Right cardiac atrium (tissue), 5 donors: Measurements from ENCODE around the gene TNFRSF12A. TPM values are rescaled to one million over a fixed set of nuclear protein-coding genes. Genes with fewer than 3 reads are reported as not detected.

Experiments
- ATAC-seq, 2 donors: fragments of 200-7000 bp; cut with Tn5 transposase; one replicate each; pipeline versions ENCODE4 v1.8.0 to v1.9.1; 2020; ENCODE audit warnings: moderate library complexity in 2 of 2, mild to moderate bottlenecking in 1 of 2
- DNase-seq, 3 donors: peaks; one replicate each; pipeline ENCODE4 v3.0.0-alpha.2; 2020
- H3K27ac ChIP-seq: one replicate; pipeline ENCODE4 v1.5.1; 2013; ENCODE audit warnings: mild to moderate bottlenecking, low read length, control low read depth, moderate library complexity
- H3K27me3 ChIP-seq: one replicate; pipeline ENCODE4 v1.6.1; 2013; ENCODE audit not compliant: control insufficient read depth, insufficient read depth
- H3K4me1 ChIP-seq: one replicate; pipeline ENCODE4 v1.6.1; 2013; ENCODE audit warnings: low read length; ENCODE audit not compliant: control insufficient read depth, insufficient read depth
- H3K4me3 ChIP-seq: one replicate; pipeline ENCODE4 v1.5.1; 2013; ENCODE audit warnings: low read length, control low read depth
- H3K9me3 ChIP-seq: one replicate; pipeline ENCODE4 v1.6.1; 2013; ENCODE audit warnings: low read length; ENCODE audit not compliant: control insufficient read depth
- WGBS: extraction: QIAGEN DNeasy Blood & Tissue Kit; methylation state at CpG from one replicate; pipeline ENCODE4 v1.1.7; 2013; 5-methylcytosine and 5-hydroxymethylcytosine counted together
- intact Hi-C, 4 donors: fragments of 100-400 bp; cut with DNase I; formaldehyde crosslinking; loops; one replicate each; pipeline versions ENCODE4 v1.11.0 to v1.14.0; 2022 to 2023
- polyA plus RNA-seq: library from polyadenylated mRNA; stranded (reverse); fragments of 200-250 nt; gene quantifications from one replicate; pipeline ENCODE4 v1.2.3, GENCODE V29; 2013
- total RNA-seq, 4 donors: library from RNA; stranded (reverse); fragmentation: NEBNext Ultra II Directional; extraction: Animal tissue kit (Norgen Biotek cat#: 25700); gene quantifications; one replicate each; pipeline ENCODE4 v1.2.1, GENCODE V29; 2021
- donor health status: healthy with polysubstance abuse.
- donor health status: DM: no; HTN: yes; CAD: no.
- donor health status: DM: no; HTN: no; CAD: no.
- donor health status: DM: no; HTN: yes; CAD: no; lungs with severe emphysema.
- donor health status: DM: yes; HTN: yes; CAD: no.

Gene TNFRSF12A
- total and polyA plus RNA-seq, 5 donors, result 13.8 to 94.7 (median 40.2) TPM

DNA sequence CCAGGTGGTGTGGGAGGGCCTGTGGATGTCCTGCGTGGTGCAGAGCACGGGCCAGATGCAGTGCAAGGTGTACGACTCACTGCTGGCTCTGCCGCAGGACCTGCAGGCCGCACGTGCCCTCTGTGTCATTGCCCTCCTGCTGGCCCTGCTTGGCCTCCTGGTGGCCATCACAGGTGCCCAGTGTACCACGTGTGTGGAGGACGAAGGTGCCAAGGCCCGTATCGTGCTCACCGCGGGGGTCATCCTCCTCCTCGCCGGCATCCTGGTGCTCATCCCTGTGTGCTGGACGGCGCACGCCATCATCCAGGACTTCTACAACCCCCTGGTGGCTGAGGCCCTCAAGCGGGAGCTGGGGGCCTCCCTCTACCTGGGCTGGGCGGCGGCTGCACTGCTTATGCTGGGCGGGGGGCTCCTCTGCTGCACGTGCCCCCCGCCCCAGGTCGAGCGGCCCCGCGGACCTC, 6.6 kb upstream of the TNFRSF12A start:
- Histone ChIP-seq H3K27ac (no peak overlapping the region), H3K27me3 (no peaks in the 10 kb centered on the region), H3K4me1 (no peaks in the 10 kb centered on the region), H3K4me3 (no peak overlapping the region), H3K9me3 (no peaks in the 10 kb centered on the region)
- ATAC-seq, result peak in 1 of 2 donors; percentile 3
- no peak for DNase-seq
- intact Hi-C loops, result no loop called here
- 48% methylated on average over 27 of the region's 27 CpGs for WGBS

DNA sequence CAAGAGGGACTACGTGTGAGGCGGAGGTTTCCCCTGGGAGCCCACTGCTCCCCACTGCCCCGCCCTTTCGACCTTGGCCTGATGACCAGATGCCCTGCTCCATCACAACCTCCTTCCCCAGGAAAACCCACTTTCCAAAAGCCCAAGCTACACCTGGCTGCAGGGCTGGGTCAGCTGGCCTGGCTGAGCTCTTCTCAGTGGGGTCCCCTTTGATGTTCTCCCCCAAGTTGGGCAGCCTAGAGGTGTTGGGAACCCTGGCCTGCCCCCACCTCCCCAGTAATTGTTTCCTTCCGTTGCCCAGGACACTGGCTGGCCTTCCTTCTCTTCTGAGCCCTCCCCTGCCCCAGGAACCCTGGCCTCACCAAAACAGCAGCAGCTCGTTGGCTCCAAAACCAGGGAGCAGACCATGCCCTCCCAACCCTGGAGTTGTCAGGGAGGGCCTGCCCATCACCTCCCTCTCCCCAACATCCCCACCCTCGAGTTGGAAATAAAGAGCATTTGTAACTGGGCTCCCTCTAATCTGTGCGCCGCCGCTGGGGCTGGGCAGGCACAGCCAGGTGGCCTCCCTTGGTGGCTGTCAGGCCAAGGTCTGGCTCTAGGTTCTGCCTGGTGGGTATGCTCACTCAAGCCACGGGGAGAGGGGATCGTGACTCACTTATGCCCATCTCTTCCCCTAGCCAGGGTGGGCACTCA, 6.0 kb upstream of the TNFRSF12A start:
- no peak for DNase-seq
- WGBS, result 47% methylated on average over 12 of the region's 12 CpGs
- no peaks in the 10 kb centered on the region for H3K27me3 ChIP-seq
- no peaks in the 10 kb centered on the region for H3K9me3 ChIP-seq
- intact Hi-C loops, result no loop called here
- no peak for ATAC-seq
- no peaks in the 10 kb centered on the region for H3K4me1 ChIP-seq
- no peak overlapping the region for H3K4me3 ChIP-seq
- H3K27ac ChIP-seq, result no peak overlapping the region

DNA sequence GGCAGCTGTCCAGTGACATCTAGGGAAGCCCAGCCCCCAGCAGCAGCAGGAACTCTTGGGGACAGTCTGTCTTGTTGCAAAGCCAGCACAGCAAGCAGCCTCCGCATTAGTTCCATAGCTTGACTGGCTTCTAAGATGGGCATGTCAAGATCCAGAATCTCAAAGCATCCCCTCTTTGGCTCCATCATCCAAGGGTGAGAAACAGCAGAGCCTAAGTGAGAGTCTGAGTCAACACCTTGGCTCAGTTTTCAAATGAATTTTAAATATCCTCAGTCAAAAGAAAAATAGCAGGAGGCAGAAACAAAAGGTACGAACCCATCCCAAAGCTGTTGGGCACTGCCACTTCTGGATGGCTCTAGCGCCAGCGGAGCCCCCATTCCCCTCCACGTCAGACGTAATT, 5.2 kb upstream of the TNFRSF12A start:
- DNase-seq, result no peak
- WGBS, result 86% methylated on average over 6 of the region's 6 CpGs
- no peak for ATAC-seq
- Histone ChIP-seq H3K4me1 (no peaks in the 10 kb centered on the region), H3K27ac (no peak overlapping the region), H3K9me3 (no peaks in the 10 kb centered on the region), H3K27me3 (no peaks in the 10 kb centered on the region), H3K4me3 (no peak overlapping the region)
- intact Hi-C loops, result no loop called here

DNA sequence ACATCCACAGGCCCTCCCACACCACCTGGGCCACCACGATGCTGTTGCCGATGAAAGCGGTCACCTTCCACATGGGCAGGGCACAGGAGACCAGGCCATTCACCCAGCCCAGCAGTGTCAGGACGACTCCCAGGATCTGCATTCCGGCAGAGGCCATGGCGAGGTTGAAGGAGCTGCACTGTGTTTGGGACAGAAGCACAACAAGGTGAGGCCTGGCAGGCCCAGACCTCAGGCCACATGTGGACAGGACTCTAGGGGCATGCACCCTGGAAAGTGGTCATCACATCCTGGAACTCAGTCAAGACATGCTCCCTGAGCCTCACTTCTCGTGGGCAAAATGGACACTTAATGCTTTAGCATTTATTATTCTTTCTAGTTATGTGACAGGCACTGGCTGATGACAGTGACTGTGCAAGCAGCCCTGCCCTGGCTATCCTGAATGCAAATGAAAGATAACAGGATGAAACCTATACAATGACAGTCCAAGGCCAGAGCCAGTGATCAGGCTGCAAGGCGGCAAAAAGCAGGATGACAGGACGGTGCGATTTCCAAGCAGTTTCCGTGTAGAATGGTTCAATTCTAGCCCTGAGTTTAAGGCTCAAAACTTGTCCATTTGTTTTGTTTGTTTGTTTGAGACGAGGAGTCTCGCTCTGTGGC, 4.2 kb upstream of the TNFRSF12A start:
- no peak for ATAC-seq
- no peak for DNase-seq
- Histone ChIP-seq H3K4me3 (no peak overlapping the region), H3K9me3 (no peaks in the 10 kb centered on the region), H3K27me3 (no peaks in the 10 kb centered on the region), H3K27ac (no peak overlapping the region), H3K4me1 (no peaks in the 10 kb centered on the region)
- intact Hi-C loops, result no loop called here
- 78% methylated on average over 13 of the region's 13 CpGs for WGBS

DNA sequence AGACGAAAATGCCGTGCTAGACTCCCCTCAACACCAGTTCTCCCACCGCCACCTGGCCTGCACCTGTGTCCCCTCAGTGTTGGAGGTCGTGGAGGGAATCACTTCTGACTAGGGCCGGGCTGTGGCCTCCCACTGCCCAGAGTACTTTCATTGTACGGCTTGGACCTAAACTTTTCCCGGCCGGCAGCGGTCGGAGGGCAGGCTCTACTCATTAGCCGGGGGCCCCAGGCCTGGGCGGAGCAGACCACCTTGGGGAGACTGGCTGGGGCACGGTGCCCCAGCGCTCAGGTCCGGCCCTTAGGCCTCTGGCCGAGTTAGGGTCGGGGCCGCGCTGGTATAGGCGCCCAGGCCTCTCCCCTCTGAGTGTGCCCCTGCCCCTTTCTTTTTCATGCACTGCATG, 2.8 kb upstream of the TNFRSF12A start:
- H3K4me1 ChIP-seq, result peaks cover under 1% of the 10 kb centered on the region
- intact Hi-C loops, result no loop called here
- no peak for ATAC-seq
- no peak for DNase-seq
- H3K4me3 ChIP-seq, result no peak overlapping the region
- no peaks in the 10 kb centered on the region for H3K27me3 ChIP-seq
- H3K27ac ChIP-seq, result no peak overlapping the region
- H3K9me3 ChIP-seq, result no peaks in the 10 kb centered on the region
- WGBS, result 56% methylated on average over 20 of the region's 20 CpGs

DNA sequence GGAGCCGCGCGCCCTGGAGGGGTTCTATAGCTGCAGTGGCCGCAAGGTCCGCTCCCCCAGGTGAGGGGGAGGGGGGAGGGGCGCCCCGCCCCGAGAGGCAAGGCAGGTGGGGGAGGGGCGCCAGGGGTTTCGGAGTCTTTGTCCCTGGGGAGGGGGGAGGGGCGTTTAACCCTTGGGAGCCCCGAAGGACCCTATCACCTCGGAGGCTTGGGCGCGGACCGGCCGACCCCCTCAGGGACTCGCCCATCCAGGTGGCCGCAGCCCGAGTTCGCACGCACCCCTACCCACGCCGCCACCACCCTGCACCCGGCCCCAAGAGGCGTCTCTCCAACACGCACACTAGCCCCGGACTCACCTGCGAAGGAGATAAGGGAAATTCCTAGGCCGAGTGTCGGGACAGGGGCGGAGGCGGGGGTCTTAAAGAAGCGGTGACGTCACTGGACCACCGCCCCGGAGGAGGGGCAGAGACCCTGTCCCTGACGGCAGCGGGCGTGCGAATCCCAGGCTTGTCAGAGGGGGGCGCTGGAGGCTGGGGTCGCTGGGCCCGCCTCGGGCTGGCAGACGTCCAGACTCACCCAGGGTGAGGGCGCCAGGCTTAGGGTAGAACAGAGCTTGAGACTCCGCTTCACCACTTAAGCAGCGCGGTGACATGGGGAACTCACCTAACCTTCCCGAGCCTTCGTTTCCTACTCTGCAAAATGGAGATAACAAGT, 2.2 kb upstream of the TNFRSF12A start, which contains the start of gene CLDN6:
Gene CLDN6, minus strand, starts transcription at position 390 of the 713 bp plus-strand sequence. CDS start 2,162 bp downstream, outside the sequence.
- intact Hi-C loops, result no loop called here
- WGBS, result 9% methylated on average over 51 of the region's 52 CpGs

DNA sequence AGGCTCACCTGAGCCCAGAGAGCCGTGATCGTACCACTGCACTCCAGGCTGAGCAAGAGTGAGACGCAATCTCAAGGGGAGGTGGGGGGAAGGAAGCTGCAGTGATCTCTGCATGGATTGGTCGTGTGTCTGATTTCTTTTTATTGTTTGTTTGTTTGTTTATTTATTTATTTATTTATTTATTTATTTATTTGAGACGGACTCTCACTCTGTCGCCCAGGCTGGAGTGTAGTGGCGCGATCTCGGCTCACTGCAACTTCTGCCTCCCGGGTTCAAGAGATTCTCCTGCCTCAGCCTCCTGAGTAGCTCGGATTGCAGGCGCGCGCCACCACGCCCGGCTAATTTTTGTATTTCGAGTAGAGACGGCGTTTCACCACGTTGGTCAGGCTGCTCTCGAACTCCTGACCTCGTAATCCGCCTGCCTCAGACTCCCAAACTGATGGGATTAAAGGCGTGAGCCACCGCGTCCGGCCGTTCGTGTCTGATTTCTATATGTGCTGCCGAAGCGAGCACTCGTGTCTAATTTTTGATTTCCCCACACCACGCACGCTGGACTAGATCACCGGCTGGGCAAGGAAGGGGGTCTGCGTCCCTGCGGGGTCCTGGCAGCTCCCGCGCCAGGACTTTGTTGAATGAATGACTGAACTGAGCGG, 448 bp upstream of the TNFRSF12A start:
- Histone ChIP-seq H3K9me3 (no peaks in the 10 kb centered on the region), H3K27me3 (no peaks in the 10 kb centered on the region), H3K4me1 (peaks cover 10% of the 10 kb centered on the region), H3K4me3 (peak overlapping the region; percentile 85), H3K27ac (no peak overlapping the region)
- ATAC-seq, result no peak
- 33% methylated on average over 40 of the region's 40 CpGs for WGBS
- DNase-seq, result no peak
- intact Hi-C loops, result no loop called here

More for the DNA sequence above, 2.2 kb upstream of the TNFRSF12A start, which contains the start of gene CLDN6:
- H3K4me1 ChIP-seq, result peaks cover 6% of the 10 kb centered on the region
- H3K27ac ChIP-seq, result no peak within 1 kb of the TSS
- no peaks in the 10 kb centered on the region for H3K9me3 ChIP-seq
- H3K27me3 ChIP-seq, result no peaks in the 10 kb centered on the region
- ATAC-seq, result no peak
- DNase-seq, result no peak
- H3K4me3 ChIP-seq, result no peak within 1 kb of the TSS

DNA sequence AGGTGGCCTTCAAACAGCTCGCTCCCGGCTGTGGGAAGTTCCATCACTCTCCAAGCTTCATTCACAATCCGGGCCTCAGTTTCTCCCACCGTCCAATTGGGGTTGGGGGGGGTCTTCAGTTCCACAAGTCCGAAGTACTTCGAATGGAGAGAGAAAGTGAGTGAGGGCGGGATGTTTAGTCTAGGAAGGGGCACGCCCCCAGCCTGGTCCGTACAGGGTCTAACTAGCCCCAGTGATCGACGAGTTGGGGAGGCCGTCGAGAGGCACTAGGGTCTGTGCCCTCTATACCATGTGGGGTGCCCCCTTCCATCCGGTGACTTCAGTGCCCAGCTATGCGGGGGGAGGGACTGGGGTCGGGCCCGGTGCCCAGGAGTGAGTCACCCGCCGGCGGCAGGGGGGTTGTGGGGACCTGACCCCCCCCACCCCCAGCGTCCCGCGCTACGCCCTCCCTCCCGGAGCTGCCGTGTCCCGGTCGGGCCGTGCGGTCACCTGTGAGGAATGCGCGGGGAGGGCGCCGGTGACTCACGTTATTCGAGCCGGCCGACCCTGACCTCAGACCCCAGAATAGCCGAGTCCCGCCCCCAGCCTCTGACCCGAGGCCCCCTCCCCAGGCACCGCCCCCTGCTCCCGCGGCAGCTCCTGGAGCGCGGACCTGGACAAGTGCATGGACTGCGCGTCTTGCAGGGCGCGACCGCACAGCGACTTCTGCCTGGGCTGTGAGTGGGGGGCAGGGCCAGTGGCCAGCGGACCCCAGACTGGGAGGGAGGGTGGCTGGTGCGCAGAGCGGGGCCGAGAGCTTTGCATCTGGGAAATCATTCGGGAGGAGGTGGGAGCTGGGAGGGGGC, 658 bp downstream of the TNFRSF12A start:
- H3K9me3 ChIP-seq, result no peaks in the 10 kb centered on the region
- H3K27me3 ChIP-seq, result no peaks in the 10 kb centered on the region
- H3K4me1 ChIP-seq, result peaks cover 10% of the 10 kb centered on the region
- ATAC-seq (peak; percentile 33 to 53), DNase-seq (peak; percentile 82 to 92 (median 84))
- intact Hi-C loops, result no loop called here
- peak overlapping the region; percentile 85 for H3K4me3 ChIP-seq
- H3K27ac ChIP-seq, result peak overlapping the region; percentile 99
- WGBS, result 1% methylated on average over 57 of the region's 57 CpGs

DNA sequence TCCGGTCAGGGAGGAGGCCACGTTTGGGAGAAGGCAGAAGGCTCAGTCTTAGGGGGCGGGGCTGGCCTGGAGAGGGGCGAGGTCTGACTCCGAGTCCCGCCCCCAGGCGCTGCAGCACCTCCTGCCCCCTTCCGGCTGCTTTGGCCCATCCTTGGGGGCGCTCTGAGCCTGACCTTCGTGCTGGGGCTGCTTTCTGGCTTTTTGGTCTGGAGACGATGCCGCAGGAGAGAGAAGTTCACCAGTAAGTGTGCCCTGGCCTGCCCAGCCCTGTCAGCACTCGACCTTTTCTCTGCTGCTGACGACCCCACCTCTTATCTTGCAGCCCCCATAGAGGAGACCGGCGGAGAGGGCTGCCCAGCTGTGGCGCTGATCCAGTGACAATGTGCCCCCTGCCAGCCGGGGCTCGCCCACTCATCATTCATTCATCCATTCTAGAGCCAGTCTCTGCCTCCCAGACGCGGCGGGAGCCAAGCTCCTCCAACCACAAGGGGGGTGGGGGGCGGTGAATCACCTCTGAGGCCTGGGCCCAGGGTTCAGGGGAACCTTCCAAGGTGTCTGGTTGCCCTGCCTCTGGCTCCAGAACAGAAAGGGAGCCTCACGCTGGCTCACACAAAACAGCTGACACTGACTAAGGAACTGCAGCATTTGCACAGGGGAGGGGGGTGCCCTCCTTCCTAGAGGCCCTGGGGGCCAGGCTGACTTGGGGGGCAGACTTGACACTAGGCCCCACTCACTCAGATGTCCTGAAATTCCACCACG, 1.5 kb downstream of the TNFRSF12A start:
- Histone ChIP-seq H3K27me3 (no peaks in the 10 kb centered on the region), H3K27ac (peak overlapping the region; percentile 92), H3K9me3 (no peaks in the 10 kb centered on the region), H3K4me3 (peak overlapping the region; percentile 85), H3K4me1 (peaks cover 10% of the 10 kb centered on the region)
- ATAC-seq, result peak; percentile 54 to 56
- intact Hi-C loops, result no loop called here
- DNase-seq, result peak; percentile 87 to 93 (median 92)
- 12% methylated on average over 25 of the region's 25 CpGs for WGBS
